NK-92 (cell line): Measurements from ENCODE around the gene MADCAM1.

Experiments used
- DNase-seq: peaks from one replicate; lab custom pipeline; 2025; ENCODE audit not compliant: unreplicated experiment; lab: John Stamatoyannopoulos, UW

Gene MADCAM1

DNA sequence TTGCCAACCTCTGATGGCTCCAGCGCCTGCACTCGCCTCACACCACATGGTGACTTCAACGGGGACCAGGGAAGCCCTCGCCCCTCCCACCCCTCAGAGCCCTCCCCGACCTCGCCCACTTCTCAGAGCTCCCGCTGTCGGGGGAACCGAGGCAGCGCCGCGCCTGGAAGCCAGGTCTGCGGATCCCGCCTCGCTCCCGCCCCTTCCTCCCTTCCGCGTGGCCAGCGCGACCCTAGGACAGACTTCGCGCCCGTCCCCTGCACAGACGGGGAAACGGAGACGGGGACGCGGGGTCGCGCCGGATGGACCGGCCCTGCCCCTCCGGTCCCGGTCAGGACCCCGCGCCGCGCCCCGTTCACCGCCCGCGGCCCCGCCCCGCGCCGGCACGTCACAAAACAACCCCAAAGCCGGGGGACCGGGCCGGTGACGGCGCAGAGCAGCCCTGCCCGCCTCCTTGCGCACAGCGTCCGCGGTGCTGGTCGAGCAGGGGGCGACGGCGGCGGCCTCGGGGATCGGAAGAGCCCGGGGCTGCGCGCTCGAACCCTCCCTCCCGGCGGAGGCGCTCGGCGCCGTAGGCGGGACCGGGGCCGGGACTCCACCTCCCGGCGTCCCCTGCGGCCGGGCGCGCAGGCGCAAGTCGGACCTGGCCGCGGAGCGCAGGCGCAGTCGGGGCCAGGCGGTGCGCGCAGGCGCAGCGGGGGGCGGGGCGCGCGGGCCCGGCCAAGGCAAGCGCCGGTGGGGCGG, 34.9 kb downstream of the MADCAM1 start:
- DNase-seq = no peak

DNA sequence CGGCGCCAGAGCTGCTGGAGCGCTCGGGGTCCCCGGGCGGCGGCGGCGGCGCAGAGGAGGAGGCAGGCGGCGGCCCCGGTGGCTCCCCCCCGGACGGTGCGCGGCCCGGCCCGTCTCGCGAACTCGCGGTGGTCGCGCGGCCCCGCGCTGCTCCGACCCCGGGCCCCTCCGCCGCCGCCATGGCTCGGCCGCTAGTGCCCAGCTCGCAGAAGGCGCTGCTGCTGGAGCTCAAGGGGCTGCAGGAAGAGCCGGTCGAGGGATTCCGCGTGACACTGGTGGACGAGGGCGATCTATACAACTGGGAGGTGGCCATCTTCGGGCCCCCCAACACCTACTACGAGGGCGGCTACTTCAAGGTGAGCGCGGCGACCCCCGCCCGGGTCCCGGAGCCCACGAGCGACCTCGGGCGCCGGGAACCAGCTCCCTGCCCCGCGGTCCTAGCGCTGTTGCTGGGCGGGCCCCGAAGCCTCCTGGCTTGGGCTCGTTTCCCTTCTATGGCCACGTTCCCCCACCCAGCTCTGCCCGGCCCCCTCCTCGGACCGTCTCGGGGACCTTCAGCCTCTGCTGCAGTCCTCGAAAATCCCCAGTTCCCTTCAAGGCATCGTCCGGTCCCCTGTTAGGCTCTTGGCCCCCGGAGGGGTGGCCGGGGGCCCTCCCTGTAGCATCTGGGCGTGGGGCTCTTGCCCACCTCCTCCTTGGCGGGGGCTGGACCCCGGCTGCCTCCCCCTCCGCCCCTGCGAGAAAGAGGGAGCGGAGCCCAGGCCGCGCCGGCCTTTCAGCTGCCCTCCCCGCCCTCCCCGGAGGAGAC, 35.7 kb downstream of the MADCAM1 start, which contains the start of gene CDC34:
Gene CDC34, plus strand, starts transcription at position 8 of the 808 bp plus-strand sequence. Its CDS starts 172 bp downstream, at position 180.
- no peak for DNase-seq

DNA sequence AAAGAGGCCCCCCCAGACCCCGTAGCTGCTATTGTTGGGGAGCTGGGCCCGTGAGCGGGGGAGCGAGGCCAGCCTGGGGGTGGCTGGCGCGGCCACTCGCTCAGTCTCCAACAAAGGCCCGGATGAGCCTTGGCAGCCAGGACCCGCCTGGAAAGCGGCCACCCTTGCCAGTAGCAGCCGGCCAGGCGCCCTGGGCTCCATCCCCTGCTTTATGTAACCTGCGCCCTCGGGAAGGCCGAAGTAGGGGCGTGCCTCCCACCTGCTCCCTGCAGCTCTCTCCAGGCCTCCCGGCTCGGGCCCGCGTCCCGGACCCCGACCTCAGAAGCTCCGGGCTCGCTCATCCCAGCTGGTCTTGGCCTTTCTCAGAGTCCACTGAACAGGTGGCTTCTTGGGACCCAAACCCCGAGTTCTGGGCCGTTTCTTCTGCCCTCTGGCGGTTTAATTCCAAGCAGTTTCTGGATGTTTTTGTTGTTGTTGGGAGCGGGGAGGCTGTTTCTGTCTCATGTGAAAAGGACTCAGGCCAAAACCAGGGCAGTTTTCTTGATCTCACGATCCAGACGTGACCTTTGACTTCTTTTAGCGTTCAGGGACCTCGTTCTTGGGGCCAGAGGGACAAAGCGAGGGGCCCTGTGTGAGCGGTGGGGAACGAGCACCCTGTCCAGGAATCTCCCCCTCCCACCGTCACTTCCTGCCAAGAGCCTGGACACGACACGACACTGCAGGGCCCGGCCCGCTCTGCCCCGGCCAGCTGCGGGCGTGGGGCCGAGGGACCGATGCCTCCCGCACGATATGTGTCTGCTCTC, 36.5 kb downstream of the MADCAM1 start:
- no peak for DNase-seq

DNA sequence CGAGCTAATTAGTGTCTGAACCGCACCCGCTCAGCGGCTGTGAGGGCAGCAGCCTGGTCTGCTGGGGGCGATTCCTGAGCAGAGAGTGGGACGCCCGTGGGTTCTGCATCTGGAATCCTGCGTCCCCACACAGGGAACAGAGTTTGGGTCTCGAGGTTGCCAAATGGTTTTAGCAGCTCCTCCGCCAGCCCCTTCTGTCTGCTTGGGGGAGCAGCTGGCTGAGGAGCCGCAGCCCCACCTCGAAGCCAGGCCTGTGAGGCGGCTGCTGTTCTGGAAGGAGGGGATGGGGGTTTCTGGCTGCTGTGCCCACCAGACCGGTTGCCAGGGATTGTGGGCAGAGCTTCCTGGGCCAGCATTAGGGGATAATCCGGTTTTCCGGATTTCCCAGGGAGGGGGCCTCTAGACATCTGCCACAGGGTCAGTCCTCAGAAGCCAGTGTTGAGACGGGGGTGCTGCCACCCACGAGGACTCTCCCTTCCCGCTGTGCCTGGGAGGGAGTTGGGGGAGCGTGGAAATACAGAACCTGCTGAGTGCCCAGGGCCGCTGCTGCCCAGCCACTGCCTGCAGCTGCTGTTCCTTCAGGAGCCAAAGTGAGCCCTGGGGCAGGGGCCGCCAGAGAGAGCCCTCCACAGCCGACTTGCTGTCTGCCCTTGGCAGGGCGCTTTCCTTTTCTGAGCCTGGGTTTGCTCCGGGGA, 37.2 kb downstream of the MADCAM1 start:
- DNase-seq = no peak

DNA sequence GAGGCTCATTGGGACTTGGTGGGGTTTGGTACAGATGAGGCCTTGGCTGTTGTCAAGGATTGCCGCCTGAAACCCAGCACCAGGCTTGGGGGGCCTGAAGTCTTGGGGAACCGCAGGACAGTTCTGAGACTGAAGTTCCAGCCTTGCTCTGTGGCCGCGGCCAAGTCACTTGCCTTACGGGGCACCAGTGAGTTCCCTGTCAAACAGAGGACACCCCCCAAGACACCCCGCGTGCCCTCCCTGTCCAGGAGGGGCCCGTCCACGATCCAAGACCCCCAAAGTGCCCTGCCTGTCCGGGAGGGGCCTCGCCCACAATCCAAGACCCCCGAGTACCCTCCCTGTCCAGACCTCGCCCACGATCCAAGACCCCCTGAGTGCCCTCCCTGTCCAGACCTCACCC, 37.8 kb downstream of the MADCAM1 start:
- no peak for DNase-seq

DNA sequence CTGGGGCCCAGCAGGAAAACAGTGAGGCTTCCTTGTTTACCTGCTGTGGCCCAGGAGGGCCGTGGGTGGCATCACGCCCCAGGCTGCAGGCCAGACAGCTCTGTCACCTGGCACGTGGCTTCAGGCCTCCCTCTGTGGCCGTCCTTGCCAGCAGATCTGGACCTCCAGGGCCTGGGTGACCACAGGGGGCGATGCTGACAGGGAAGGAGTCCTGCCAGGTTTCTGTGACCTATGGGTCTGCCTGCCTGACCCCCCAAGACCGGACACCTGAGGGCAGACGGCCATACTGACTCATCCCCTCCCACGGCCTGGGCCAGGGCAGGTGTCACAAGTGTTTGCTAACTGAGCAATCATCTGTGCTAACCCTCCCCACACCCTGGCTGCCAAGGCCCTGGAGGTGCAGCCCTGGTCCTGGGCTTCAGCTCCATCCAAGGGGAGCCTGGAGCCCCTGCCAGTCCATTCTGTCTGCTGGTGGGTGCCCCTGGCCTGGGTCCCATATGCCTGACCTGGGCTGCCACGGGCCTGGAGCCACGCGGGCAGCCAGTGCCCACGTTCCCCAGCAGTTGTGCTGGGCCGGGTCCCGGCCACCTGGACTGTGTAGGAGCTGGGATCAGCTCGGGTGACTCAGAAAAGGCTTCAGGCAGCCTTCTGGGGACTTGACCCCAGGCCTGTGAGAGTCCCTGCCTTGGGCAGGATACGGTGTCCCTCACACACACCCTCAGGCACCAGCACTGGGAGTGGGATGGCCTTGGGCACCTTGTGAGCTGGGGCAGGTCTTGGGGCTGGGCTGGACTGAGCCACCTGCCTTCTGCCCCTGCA, 38.9 kb downstream of the MADCAM1 start:
- DNase-seq = no peak

DNA sequence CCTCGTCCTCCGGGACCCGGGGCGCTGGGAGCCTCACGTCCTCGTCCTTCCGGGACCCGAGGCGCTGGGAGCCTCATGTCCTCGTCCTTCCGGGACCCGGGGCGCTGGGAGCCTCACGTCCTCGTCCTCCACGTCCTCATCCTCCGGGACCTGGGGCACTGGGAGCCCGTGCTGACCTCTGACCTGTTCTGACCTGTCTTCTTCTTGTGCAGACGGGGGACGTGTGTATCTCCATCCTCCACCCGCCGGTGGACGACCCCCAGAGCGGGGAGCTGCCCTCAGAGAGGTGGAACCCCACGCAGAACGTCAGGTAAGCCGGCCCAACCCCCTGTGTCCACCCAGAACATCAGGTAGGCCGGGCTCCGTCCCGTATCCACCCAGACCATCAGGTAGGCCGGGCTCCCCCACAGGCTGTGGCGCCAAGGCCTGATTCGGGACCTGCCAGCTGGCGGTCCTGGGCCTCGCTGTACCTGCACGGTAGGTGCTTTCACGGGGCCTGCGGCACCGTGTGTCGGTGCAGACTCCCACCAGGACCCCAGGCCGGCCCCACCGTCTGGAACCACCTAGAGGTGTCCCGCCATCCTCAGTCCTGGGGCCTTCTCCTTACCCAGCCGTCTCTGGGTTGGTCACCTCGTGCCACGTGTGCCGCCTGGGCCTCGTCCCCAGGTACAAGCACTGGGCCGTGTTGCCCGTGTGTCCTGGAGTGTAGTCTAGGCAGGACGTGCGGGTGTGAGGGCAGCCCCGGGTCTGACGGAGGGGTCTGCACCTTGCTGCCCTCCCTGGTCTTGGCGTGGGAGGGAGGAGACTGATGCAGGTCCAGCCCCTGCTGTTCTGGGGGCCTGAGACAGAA, 40.0 kb downstream of the MADCAM1 start:
- no peak for DNase-seq

DNA sequence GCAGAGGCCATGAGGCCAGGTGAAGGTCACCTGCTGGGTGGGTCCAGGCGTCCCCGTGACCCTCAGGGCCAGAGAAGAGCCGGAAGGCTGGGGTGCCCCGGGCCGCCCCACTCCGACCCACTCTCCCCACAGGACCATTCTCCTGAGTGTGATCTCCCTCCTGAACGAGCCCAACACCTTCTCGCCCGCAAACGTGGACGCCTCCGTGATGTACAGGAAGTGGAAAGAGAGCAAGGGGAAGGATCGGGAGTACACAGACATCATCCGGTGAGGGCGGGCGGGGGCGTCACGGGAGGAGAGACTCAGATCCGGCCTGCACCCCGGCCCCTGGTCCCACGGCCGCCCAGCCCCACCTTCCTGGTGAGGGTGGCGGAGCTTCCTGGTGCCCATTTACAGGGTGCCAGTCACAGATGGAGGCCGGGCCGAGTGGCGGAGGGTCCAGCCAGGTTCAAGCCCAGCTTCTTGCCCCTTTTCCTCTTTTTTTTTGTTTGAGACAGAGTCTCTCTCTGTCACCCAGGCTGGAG, 40.7 kb downstream of the MADCAM1 start:
- DNase-seq = no peak

DNA sequence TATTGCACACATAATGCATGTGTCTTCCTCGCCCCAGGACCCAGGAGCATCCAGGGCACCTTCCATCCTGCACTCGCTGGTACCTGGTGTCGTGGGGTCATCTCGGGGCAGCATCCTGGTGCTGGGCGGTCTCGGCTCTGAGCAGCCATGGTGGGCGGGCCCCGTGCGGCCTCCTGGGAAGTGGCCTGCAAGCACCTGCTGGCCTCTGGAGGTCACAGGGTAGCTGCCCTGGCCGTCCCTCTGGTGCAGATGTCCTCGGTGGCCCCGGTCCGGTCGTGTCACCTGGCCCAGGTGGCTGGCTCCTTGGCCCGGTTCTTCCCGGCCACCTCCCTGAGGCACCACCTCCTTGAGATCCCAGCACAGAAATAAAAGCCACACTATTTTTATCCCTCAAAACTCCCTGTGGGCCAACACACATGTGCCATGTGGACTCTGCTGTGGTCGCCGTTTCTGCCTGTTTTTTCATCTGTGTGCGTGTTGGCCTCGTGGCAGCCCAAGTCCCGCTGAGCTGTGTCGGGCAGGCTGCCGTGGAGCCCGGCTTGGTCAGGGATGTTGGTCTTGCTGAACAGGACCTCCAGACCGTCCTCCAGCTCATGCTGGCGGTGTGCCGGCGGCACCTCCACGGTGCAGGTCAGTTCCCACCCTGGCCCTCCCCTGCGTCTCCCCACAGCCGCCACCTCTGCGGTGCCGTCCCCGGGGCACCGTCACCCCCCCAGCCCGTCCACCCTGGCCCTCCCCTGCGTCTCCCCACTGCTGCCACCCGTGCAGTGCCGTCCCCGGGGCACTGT, 42.5 kb downstream of the MADCAM1 start:
- no peak for DNase-seq

DNA sequence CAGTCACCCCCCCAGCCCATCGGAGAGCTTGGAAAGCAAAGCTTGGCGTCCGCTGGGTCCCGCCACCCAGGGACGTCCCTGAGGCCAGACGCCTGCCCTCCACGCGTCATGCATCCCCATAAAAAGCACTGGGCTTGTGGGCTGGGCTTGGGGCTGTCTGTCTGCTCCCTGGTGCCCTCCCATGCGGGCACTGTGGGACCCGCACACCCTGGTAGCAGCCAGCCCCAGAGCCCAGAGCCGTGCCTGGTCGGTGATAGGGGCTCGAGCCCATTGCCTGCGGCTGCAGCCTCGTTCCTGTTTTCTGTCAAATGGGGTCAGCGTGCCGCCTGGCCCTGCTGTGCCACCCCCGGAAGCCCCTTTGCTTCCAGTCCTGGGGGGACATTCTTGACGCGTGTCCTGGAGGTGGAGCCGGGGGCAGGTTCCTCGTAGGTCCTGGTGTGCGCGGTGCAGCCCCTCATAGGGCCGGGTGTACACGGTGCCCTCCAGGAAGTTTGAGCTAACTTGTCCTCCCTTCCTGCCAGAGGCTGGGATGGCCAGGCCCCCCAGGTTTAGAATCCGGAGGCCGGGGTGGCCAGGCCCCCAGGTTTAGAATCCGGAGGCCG, 43.2 kb downstream of the MADCAM1 start:
- no peak for DNase-seq

DNA sequence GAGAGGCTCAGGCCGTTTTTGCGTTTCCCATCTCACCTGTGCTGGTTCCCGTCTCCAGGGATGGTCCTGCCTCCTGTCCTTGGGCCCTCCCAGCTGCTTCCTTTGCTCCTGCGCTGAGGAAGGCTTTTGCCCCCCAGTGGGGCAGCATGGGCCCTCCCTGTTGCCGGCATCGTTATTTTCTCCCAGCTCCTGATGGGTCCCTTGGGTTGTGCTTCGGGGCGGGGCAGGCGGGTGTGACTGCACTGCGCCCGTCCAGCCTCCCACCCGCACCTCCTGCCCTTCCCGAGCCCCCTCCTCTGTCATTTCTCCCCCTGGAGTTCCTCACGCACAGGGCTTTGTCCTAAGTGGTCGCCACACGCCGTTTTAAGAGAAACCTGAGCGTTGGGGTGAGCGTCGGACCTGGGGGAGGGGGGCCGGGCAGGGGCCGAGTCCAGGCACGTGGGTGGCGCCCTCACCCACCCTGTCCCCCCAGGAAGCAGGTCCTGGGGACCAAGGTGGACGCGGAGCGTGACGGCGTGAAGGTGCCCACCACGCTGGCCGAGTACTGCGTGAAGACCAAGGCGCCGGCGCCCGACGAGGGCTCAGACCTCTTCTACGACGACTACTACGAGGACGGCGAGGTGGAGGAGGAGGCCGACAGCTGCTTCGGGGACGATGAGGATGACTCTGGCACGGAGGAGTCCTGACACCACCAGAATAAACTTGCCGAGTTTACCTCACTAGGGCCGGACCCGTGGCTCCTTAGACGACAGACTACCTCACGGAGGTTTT, 44.8 kb downstream of the MADCAM1 start:
- DNase-seq = no peak

DNA sequence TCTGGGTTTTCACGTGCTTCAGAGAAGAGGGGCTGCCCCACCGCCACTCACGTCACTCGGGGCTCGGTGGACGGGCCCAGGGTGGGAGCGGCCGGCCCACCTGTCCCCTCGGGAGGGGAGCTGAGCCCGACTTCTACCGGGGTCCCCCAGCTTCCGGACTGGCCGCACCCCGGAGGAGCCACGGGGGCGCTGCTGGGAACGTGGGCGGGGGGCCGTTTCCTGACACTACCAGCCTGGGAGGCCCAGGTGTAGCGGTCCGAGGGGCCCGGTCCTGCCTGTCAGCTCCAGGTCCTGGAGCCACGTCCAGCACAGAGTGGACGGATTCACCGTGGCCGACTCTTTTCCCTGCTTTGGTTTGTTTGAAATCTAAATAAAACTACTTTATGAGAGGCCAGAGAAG, 45.4 kb downstream of the MADCAM1 start:
- DNase-seq = no peak

DNA sequence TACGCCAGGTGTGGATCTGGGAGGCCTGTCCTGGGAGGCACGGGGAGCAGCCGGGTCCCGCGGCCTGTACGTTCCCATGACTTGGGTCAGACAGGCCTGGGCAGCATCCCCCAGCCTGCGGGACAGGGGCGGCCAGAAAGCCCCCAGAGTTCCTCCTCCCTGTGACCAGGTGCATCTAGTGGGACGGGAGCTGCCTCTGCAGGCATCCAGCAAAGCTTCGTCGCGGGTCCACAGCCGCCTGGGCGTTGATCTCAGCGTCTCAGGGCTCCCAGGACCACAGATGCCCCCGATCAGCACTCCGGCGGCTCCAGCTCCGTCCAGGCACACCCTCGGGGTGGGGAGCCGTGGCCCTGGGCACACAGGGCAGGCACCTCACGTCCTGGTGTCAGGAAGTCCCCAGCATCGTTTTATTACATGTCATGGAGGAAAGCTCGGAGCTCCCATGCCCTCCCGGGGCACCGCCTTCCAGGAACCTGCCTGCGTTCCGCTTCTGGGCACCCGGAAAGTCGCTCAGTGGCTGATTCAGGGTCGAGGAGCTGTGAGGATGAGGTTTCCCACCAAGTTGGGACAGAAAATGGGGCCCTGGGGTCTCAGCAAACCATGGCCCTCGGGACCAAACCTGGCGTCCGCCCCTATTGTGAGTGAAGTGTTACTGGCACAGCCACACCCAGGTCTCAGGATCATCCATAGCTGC, 46.0 kb downstream of the MADCAM1 start:
- no peak for DNase-seq

DNA sequence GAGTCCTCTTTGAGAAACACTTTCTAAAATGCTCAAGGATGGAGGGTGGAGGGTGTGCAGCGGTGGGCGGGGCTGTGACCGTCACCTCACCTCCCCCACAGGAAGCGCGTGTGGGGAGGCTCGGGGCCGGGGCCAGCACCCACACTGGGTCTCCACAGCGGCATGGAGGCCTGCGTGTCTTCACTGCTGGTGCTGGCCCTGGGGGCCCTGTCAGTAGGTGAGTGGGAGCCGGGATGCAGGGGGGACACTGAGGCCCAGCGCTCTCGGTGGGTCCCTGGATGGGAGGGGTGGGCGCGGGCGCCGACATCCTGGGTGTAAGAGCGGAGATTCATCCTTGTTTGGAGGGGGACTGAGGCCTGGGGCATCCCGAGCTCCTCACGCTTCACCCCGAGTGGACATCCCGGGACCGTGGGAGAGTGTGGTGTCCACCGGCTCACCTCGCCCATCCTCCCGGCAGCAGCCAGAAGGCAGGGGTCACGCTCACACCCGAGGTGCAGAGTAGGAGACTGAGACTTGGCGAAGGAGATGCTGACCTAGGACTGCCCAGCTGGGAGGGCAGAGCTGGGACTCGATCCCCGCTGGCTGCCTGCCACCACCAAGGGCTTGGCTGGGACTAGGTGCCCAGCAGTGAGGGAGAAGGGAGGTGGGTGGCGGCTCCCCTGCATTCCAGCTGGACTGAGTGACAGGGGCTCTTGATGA, 47.8 kb downstream of the MADCAM1 start, which contains the start of gene GZMM:
Gene GZMM, plus strand, starts transcription at position 144 of the 699 bp plus-strand sequence. Its CDS starts 19 bp downstream, at position 163.
- no peak for DNase-seq

DNA sequence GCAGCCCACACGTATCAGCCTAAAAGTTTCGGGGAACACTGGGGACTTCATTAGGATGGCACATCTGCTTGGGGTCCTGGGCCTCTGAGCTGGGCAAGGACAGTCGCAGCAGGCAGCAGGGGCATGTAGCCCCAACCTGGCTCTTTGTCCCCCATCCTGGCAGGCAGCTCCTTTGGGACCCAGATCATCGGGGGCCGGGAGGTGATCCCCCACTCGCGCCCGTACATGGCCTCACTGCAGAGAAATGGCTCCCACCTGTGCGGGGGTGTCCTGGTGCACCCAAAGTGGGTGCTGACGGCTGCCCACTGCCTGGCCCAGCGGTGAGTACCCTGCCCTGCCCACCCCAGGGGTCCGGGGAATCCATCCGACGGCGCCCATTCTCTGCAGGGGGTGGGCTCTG, 50.8 kb downstream of the MADCAM1 start:
- no peak for DNase-seq
